Measurements from ENCODE around the gene FAM131A.

FAM131A gene

DNA sequence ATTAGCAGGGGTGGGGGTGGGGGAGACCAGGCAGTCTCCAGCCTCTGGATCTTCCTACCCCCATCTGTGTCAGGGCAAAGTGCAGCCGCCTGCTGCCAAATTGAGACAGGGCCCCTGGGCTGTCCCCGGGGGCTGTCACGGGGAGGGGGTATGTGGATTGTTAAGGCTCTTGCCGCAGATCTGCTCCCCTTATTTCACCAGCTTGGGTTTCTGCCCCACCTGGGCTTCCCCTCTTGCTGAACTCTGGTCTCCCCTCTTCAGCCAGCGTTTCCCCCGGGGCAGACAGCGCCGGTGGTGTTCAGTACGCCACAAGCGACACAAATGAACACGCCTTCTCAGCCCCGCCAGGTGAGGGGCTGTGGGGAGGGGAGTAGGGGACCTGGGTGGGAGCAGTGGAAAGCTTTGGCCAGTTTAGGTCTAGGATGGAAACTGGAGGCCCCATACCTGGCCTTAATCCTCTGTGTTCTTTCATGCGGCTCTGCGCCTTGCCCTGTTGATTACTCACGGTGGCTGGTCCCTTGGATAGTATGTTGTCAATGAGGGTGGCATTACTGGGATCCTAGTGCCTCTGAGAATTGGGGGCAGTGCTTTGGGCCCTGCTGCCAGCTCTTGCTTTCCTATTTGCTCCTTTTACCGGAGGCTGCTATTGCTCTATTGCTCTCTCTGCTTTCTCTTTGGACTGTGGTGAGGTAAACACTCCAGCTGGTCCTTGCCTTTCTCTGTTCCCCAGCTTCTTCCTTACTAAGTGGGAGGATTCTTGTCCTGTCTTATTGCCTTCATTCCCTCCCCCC, 21.3 kb upstream of the FAM131A start:
- no peak for DNase-seq (ENCODE audit: low read depth)
- TF ChIP-seq, protein P1, sequence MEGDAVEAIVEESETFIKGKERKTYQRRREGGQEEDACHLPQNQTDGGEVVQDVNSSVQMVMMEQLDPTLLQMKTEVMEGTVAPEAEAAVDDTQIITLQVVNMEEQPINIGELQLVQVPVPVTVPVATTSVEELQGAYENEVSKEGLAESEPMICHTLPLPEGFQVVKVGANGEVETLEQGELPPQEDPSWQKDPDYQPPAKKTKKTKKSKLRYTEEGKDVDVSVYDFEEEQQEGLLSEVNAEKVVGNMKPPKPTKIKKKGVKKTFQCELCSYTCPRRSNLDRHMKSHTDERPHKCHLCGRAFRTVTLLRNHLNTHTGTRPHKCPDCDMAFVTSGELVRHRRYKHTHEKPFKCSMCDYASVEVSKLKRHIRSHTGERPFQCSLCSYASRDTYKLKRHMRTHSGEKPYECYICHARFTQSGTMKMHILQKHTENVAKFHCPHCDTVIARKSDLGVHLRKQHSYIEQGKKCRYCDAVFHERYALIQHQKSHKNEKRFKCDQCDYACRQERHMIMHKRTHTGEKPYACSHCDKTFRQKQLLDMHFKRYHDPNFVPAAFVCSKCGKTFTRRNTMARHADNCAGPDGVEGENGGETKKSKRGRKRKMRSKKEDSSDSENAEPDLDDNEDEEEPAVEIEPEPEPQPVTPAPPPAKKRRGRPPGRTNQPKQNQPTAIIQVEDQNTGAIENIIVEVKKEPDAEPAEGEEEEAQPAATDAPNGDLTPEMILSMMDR (IDR thresholded peaks at IDR 0.05; ENCODE audit: control insufficient read depth, insufficient read depth, low read depth, low read length, missing control alignments), result no peak
- peak overlapping the region; percentile 70 for H3K4me3 ChIP-seq (ENCODE audit: control insufficient read depth, low read depth, low read length)

DNA sequence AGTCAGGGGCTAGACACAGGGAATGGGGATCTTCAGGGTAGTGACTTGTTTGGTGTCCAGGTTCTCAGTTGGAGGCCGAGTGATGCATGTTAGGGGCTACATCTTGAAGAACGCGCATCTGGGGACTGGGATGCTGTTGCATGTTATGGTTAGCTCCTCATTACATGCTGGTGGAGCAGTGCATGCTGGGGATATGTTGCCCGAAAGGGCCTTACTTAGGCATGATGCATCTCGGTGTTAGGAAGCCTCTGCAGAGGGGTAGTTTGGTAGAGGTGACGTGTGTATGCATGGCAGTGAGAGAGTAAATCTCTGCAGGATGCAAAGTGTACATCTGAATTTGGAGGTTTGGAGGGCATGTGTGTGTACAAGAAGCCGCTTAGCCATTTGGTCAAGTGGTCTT, 20.6 kb upstream of the FAM131A start:
- no peak for DNase-seq (ENCODE audit: low read depth)
- H3K4me3 ChIP-seq (ENCODE audit: control insufficient read depth, low read depth, low read length), result peak overlapping the region; percentile 70
- TF ChIP-seq, protein P1 (IDR thresholded peaks at IDR 0.05; ENCODE audit: control insufficient read depth, insufficient read depth, low read depth, low read length, missing control alignments), result no peak

DNA sequence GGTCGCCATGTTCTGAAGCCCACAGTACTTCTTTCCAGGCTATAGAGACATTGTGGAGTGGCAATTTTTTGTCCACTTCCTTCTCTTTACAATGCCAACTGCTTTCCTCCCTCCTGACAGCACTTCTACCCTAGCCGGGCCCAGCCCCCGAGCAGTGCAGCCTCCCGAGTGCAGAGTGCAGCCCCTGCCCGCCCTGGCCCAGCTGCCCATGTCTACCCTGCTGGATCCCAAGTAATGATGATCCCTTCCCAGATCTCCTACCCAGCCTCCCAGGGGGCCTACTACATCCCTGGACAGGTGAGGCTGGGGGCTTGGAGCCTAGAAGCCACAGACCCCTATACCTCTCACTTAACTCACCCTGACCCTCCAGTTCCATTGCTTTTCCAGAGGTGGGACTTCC, 20.2 kb upstream of the FAM131A start:
- TF ChIP-seq, protein P1 (IDR thresholded peaks at IDR 0.05; ENCODE audit: control insufficient read depth, insufficient read depth, low read depth, low read length, missing control alignments), result no peak
- H3K4me3 ChIP-seq (ENCODE audit: control insufficient read depth, low read depth, low read length), result peak overlapping the region; percentile 70
- no peak for DNase-seq (ENCODE audit: low read depth)

DNA sequence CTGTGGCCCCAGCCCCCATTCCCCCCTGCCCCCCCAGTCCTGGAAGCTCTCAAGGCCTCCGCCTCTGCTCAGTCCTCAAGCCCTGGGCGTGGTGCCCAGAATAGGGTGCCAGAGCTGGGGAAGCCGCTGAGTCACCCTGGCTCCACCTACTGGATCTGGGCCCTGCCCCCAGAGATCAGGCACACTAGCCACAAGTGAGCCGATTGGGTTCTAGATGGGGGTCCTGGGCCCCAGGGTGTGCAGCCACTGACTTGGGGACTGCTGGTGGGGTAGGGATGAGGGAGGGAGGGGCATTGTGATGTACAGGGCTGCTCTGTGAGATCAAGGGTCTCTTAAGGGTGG, 17.3 kb upstream of the FAM131A start:
- TF ChIP-seq, protein P1 (IDR thresholded peaks at IDR 0.05; ENCODE audit: control insufficient read depth, insufficient read depth, low read depth, low read length, missing control alignments), result no peak
- peak overlapping the region; percentile 27 for H3K4me3 ChIP-seq (ENCODE audit: control insufficient read depth, low read depth, low read length)
- DNase-seq (ENCODE audit: low read depth), result peak; percentile 89

DNA sequence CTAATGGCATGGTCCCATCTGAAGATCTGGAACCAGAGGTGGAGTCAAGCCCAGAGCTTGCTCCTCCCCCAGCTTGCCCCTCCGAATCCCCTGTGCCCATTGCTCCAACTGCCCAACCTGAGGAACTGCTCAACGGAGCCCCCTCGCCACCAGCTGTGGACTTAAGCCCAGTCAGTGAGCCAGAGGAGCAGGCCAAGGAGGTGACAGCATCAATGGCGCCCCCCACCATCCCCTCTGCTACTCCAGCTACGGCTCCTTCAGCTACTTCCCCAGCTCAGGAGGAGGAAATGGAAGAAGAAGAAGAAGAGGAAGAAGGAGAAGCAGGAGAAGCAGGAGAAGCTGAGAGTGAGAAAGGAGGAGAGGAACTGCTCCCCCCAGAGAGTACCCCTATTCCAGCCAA, 15.7 kb upstream of the FAM131A start:
- no peak for DNase-seq (ENCODE audit: low read depth)
- TF ChIP-seq, protein P1 (IDR thresholded peaks at IDR 0.05; ENCODE audit: control insufficient read depth, insufficient read depth, low read depth, low read length, missing control alignments), result no peak
- no peak overlapping the region for H3K4me3 ChIP-seq (ENCODE audit: control insufficient read depth, low read depth, low read length)

DNA sequence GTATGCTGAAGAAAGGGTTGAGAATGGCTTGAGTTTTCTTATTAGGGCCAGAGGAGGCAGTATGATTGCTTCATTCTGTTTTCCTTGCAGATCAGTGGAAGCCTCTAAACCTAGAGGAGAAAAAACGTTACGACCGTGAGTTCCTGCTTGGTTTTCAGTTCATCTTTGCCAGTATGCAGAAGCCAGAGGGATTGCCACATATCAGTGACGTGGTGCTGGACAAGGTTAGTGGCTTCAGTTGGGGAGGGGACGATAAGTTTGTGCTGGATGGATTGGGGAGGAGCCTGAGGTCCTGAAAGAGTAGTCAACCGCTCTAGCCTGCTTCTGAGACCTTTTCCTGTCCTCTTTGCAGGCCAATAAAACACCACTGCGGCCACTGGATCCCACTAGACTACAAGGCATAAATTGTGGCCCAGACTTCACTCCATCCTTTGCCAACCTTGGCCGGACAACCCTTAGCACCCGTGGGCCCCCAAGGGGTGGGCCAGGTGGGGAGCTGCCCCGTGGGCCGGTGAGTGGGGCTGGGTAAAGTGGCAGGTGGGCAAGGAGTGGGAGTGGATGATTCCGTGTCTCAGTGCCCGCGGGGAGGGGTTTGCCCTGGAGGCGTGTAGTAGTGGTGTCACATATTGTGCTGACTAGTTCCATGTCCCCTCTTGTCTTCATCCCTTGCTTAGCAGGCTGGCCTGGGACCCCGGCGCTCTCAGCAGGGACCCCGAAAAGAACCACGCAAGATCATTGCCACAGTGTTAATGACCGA, 14.5 kb upstream of the FAM131A start:
- no peak for DNase-seq (ENCODE audit: low read depth)
- TF ChIP-seq, protein P1 (IDR thresholded peaks at IDR 0.05; ENCODE audit: control insufficient read depth, insufficient read depth, low read depth, low read length, missing control alignments), result no peak
- H3K4me3 ChIP-seq (ENCODE audit: control insufficient read depth, low read depth, low read length), result no peak overlapping the region
